ENCODE data around the gene RBM12.

GRCh38 chr20:35627121-35627520 lies 37.6 kb downstream of the RBM12 start:
- TF ChIP-seq, protein P1, sequence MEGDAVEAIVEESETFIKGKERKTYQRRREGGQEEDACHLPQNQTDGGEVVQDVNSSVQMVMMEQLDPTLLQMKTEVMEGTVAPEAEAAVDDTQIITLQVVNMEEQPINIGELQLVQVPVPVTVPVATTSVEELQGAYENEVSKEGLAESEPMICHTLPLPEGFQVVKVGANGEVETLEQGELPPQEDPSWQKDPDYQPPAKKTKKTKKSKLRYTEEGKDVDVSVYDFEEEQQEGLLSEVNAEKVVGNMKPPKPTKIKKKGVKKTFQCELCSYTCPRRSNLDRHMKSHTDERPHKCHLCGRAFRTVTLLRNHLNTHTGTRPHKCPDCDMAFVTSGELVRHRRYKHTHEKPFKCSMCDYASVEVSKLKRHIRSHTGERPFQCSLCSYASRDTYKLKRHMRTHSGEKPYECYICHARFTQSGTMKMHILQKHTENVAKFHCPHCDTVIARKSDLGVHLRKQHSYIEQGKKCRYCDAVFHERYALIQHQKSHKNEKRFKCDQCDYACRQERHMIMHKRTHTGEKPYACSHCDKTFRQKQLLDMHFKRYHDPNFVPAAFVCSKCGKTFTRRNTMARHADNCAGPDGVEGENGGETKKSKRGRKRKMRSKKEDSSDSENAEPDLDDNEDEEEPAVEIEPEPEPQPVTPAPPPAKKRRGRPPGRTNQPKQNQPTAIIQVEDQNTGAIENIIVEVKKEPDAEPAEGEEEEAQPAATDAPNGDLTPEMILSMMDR (conservative IDR thresholded peaks at IDR 0.05; ENCODE audit: low read length), result no peak
- TF ChIP-seq EZH2phosphoT487 (IDR thresholded peaks at IDR 0.05; ENCODE audit: borderline replicate concordance), result no peak
